HepG2 (cell line): ENCODE data around the gene ADAMTS4. TPM values are rescaled to one million over a fixed set of nuclear protein-coding genes. Genes with fewer than 3 reads are reported as not detected.

Source experiments
- ESRRA ChIP-seq: sonication (generic); formaldehyde crosslinking; IDR thresholded peaks from 2 replicates; pipeline ENCODE4 v1.5.1; 2020; ENCODE audit warnings: mild to moderate bottlenecking, low read depth, missing genetic modification reagents
- EZH2 ChIP-seq: conservative IDR thresholded peaks from 2 replicates; pipeline ENCODE4 v1.6.1; 2012; ENCODE audit warnings: mild to moderate bottlenecking, low read depth, low read length, moderate library complexity
- POLR2G ChIP-seq: fragments of 200-400 bp; formaldehyde crosslinking; IDR thresholded peaks from 2 replicates; pipeline ENCODE4 v1.6.1; 2018; ENCODE audit warnings: mild to moderate bottlenecking, low read depth, low read length, moderate library complexity
- SATB2 ChIP-seq: sonication (generic); formaldehyde crosslinking; IDR thresholded peaks from 2 replicates; pipeline ENCODE4 v1.5.0; 2020; ENCODE audit warnings: missing genetic modification reagents
- STAT5B ChIP-seq: sonication (generic); formaldehyde crosslinking; IDR thresholded peaks from 2 replicates; pipeline ENCODE4 v1.4.0; 2020; ENCODE audit warnings: missing genetic modification reagents
- SYNCRIP ChIP-seq: fragments of 200-400 bp; formaldehyde crosslinking; IDR thresholded peaks from 2 replicates; pipeline ENCODE4 v1.6.1; 2018; ENCODE audit warnings: mild to moderate bottlenecking, low read depth, low read length; ENCODE audit not compliant: insufficient read depth
- TERF1 ChIP-seq: sonication (generic); formaldehyde crosslinking; IDR thresholded peaks from 2 replicates; pipeline ENCODE4 v1.8.0; 2022; ENCODE audit warnings: mild to moderate bottlenecking, missing genetic modification reagents, moderate library complexity
- ZBTB39 ChIP-seq: sonication (generic); formaldehyde crosslinking; IDR thresholded peaks from 2 replicates; pipeline ENCODE4 v1.5.0; 2020; ENCODE audit warnings: missing genetic modification reagents
- ZFX ChIP-seq: sonication (generic); formaldehyde crosslinking; IDR thresholded peaks from 2 replicates; pipeline ENCODE4 v1.4.0; 2020; ENCODE audit warnings: mild to moderate bottlenecking, low read depth, missing genetic modification reagents, moderate library complexity
- ZGPAT ChIP-seq: IDR thresholded peaks from 2 replicates; pipeline ENCODE4 v1.6.1; 2016; ENCODE audit warnings: mild to moderate bottlenecking
- ZNF33B ChIP-seq: sonication (generic); formaldehyde crosslinking; IDR thresholded peaks from 2 replicates; pipeline ENCODE4 v1.5.1; 2020; ENCODE audit warnings: mild to moderate bottlenecking, missing genetic modification reagents
- ZNF605 ChIP-seq: sonication (generic); formaldehyde crosslinking; IDR thresholded peaks from 2 replicates; pipeline ENCODE4 v1.8.0; 2022; ENCODE audit warnings: mild to moderate bottlenecking, missing genetic modification reagents
- ZNF672 ChIP-seq: sonication (generic); formaldehyde crosslinking; IDR thresholded peaks from 2 replicates; pipeline ENCODE4 v1.8.1; 2022; ENCODE audit warnings: missing genetic modification reagents
- polyA plus RNA-seq, 8 experiments: library from polyadenylated mRNA; depleted of rRNA in 3 of 8; stranded (reverse) in 7 of 8; unstranded in 1 of 8; fragments of >200 nt; fragmentation: Illumina TruSeq in 4 of 8; extraction: Trizol in 4 of 8; gene quantifications; 2 replicates each; pipeline versions ENCODE4 v1.2.1 to v1.2.3, GENCODE V29; 2011 to 2016; ENCODE audit warnings: low read depth in 4 of 8, missing spikeins in 1 of 8, mixed read lengths in 1 of 8; ENCODE audit not compliant: insufficient read depth in 1 of 8
- total RNA-seq, 5 experiments: library from RNA; depleted of rRNA; stranded (reverse); fragments of >200 nt; fragmentation: Illumina TruSeq; extraction: Trizol; gene quantifications; 2 replicates each; pipeline ENCODE4 v1.2.3, GENCODE V29; 2016; ENCODE audit warnings: low read depth in 1 of 5
- TF ChIP-seq, protein P1 (sequence below): sonication (generic); formaldehyde crosslinking; IDR thresholded peaks from 2 replicates; pipeline ENCODE4 v1.4.0; 2020; ENCODE audit warnings: missing genetic modification reagents
- TF ChIP-seq, protein P2 (sequence below): sonication (generic); formaldehyde crosslinking; IDR thresholded peaks from 2 replicates; pipeline ENCODE4 v1.9.0; 2021; ENCODE audit warnings: missing genetic modification reagents, borderline replicate concordance

Gene ADAMTS4
- total and polyA plus RNA-seq, 2 of the 13 experiments (the other 11 are each of a cell fraction or from before 2014, with no cell fraction given) = 0.51 to 1.7 TPM

GRCh38 chr1:161218301-161219077 is 19.6 kb upstream of the ADAMTS4 start (continued):
- TF ChIP-seq ZNF672 (CRISPR knock-in tag) (no peak), ZNF605 (CRISPR knock-in tag) (peak; percentile 72), SYNCRIP (no peak), ESRRA (CRISPR knock-in tag) (no peak), ZBTB39 (no peak), STAT5B (CRISPR knock-in tag) (no peak), ZGPAT (CRISPR knock-in tag) (peak; percentile 73), POLR2G (peak; percentile 84), TERF1 (CRISPR knock-in tag) (no peak), EZH2 (no peak), ZNF33B (CRISPR knock-in tag) (no peak), SATB2 (CRISPR knock-in tag) (no peak), ZFX (CRISPR knock-in tag) (peak; percentile 18; the same call in 1 of the 2 replicates)
- TF ChIP-seq, protein P1, sequence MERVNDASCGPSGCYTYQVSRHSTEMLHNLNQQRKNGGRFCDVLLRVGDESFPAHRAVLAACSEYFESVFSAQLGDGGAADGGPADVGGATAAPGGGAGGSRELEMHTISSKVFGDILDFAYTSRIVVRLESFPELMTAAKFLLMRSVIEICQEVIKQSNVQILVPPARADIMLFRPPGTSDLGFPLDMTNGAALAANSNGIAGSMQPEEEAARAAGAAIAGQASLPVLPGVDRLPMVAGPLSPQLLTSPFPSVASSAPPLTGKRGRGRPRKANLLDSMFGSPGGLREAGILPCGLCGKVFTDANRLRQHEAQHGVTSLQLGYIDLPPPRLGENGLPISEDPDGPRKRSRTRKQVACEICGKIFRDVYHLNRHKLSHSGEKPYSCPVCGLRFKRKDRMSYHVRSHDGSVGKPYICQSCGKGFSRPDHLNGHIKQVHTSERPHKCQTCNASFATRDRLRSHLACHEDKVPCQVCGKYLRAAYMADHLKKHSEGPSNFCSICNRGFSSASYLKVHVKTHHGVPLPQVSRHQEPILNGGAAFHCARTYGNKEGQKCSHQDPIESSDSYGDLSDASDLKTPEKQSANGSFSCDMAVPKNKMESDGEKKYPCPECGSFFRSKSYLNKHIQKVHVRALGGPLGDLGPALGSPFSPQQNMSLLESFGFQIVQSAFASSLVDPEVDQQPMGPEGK = peak; percentile 91
- TF ChIP-seq, protein P2, sequence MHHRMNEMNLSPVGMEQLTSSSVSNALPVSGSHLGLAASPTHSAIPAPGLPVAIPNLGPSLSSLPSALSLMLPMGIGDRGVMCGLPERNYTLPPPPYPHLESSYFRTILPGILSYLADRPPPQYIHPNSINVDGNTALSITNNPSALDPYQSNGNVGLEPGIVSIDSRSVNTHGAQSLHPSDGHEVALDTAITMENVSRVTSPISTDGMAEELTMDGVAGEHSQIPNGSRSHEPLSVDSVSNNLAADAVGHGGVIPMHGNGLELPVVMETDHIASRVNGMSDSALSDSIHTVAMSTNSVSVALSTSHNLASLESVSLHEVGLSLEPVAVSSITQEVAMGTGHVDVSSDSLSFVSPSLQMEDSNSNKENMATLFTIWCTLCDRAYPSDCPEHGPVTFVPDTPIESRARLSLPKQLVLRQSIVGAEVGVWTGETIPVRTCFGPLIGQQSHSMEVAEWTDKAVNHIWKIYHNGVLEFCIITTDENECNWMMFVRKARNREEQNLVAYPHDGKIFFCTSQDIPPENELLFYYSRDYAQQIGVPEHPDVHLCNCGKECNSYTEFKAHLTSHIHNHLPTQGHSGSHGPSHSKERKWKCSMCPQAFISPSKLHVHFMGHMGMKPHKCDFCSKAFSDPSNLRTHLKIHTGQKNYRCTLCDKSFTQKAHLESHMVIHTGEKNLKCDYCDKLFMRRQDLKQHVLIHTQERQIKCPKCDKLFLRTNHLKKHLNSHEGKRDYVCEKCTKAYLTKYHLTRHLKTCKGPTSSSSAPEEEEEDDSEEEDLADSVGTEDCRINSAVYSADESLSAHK = no peak
